ENCODE data around the gene CNTN4.
"Not testable (repeated sequence)": the region's sequence is repeated elsewhere in the genome, so short reads cannot be mapped to it uniquely, and the experiment has no call there.

Gene CNTN4

DNA sequence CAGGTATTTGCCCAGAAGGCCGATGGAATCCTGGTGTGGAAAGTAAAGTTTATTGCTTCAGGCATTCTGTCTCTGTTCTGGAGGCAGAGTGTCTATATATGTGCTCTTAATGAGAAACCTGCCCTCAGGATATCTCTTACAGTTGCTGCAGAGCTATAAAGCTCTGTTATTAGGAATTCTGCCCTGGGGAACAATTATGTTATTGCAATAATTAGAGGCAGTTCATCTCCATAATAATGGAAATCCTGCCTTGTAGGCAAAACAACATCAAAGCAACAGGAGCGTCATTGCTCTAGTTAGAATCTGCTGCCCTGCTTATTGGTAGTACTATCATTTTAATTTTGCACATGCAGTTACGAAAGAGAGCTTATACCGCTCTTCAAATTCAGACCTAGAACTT, 835.9 kb downstream of the CNTN4 start:
- DNase-seq, result no peak

DNA sequence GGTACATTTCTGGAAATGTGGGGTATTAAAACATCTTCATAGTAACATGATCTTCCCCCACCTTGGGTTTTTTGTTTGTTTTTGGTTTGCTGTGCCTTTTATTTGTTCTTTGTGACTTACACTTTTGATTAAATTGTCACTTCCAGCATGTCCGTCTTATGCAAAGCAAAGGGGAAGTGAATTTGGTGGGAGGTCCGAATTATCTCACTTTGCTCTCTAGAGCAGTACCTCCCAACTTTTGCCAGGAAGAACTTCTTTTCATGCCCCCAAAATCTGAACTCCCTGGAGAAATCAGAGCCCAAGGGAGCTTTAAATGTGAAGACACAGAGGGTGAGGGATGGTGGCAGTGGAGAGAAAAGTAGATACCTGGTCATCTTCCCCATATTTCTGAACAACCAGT, 838.4 kb downstream of the CNTN4 start:
- no peak for DNase-seq

DNA sequence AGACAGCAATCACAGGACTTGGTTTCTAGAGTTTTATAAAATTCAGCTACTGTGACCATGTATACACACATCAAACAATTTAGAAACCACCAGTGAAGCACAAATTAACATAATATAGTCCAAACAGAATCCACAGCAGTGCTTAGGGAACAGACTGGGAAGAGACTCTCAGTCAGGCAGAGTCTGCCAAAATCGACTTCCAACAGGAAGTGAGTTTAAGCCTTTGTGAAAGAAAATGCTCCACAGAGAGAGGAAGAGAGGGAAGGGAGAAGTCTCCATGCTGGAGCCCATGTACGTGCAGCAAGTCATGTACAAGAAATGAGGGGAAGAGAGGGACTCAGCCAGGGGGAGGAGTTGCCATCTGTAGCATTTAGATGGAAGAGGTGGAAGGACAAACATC, 838.9 kb downstream of the CNTN4 start:
- no peak for DNase-seq

DNA sequence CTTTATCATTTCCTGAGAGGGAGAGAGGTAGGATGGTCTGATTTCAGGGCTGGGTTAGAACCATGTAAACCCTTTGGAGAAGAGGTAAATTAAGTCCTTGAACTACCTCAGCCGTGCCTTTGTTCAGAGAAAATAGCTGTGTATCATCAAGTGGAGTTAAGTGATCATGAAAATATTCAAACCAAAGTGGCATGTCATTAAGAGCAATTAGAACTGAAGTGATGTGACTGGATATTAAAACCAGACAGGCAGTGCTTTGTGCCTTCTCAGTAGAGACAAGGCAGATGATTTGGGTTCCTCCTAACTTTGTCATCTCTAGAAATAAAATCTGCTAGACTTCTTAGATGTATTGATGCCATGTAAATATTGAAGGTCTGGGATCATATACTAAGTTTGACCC, 840.0 kb downstream of the CNTN4 start:
- DNase-seq, result no peak

DNA sequence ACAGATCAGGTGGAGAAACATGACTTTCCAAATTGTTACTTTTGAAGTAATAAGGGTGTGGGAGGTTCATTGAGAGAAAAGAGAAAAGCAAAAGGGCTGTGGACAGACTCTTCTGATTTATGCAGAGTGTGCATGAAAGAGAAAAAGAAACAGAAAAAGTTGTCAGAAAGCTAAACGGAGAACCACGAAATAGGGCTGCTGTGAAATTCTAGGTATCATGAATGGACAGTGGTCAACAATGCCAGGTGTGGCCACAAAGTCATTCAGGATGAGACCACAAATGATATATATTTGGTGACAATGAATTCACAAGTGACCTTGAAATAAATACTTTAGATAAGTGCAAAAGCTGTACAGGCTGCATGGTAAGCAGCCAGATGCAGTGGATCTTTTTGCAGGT, 841.4 kb downstream of the CNTN4 start:
- DNase-seq, result no peak

DNA sequence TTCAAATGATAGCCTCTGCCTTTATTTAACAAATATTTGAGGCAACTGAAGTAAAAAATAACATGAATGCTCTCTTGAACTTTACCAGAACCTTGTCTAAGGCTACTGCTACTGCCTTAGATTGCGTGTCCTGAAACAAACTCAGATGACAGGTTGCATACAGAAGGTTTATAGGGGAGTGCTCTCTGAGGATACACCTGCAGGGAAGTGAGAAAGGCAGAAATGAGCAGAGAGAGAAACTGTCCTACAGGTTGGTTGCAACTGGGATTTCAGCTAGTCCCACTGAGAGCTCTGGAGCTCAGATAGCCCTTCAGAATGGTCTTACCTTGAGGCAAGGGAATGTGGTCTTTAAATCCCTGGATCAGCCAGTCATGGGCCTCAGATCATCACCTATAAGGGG, 846.0 kb downstream of the CNTN4 start:
- no peak for DNase-seq

DNA sequence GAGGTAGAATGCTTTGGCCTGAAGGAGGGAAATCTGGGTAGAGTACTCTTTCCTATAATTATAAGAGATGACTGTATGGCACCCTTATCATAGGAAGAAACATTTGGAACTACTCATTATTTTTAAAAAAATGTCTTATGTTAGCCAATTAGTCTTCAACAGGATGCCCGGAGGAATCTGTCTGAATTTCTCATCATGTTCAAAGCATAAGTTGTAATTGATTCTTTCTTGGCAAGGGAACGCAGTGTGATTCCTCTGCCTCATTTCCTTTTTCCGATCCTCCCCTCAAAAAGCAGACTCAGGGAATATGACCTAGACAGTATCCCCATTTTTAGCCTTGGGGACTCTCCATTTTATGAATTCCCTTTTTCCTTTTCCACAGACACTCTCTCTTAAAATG, 846.5 kb downstream of the CNTN4 start:
- no peak for DNase-seq

DNA sequence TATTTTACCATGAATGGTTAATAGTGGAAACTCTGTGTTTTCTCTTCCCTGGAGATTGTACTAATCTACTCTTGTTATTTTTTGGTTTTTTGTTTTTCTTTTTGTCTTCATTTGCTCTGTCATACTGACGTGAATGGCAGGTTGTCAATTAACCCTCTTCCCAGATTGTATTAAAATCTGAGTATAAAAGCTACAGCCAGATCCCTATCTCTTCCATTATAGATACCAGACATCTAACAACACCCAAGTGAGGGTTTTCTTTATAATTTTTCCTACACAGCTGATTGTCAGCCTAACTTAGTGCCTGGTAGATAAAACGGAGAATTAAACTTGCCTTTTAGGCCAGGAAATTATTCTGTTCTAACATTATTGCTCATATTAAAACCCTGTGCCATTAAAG, 848.9 kb downstream of the CNTN4 start:
- DNase-seq, result no peak

DNA sequence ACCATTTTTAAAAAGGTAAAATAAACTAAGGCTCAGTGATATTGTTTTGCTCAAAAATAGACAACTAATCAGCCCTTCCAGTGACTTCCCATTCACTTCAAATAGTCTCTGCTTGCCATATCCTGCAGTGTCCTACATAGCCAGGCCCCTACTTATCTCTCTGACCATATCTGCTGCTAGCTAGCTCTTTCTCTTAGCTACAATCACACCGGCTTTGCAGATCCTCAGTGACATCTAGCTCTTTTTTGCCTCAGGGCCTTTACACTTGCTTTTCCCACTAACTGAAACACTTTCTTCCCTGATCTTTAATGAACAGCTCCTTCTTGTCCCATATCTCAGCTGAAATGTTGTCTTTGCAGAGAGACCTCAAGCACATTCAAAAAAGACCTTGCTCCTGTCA, 850.2 kb downstream of the CNTN4 start:
- no peak for DNase-seq

DNA sequence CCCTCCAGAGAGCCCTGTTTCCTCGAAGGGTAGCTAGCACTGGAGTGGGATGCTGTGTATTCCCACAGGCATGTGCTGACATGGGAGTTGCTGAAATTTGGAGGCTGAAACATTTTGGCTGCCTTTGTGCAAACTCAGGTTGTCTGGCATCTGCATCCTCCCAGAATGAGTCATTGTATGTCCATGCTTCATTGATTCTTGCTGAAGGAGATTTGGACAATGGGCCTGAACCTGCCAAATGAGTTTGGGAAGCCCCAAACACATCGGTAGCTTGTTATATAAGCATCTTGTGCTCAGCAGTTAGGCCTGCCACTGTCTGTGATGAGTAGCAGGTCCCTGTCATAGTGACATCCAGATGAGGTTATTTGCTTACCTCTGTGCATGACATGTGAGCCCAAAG, 851.5 kb downstream of the CNTN4 start:
- no peak for DNase-seq

DNA sequence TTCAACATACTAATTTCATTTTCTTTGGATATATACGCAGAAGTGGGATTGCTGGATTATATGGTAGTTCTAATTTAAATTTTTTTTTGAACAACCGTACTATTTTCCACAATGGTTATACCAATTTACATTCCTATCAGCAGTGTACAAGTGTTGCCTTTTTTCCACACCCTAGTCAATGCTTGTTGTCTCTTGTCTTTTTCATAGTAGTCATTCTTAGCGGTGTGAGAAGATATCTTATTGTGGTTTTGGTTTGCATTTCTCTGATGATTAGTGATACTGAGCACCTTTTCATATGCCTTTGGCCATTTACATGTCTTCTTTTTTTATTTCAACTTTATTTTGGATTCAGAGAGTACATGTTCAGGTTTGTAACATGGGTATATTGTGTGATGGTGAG, 858.4 kb downstream of the CNTN4 start:
- DNase-seq, result no peak

DNA sequence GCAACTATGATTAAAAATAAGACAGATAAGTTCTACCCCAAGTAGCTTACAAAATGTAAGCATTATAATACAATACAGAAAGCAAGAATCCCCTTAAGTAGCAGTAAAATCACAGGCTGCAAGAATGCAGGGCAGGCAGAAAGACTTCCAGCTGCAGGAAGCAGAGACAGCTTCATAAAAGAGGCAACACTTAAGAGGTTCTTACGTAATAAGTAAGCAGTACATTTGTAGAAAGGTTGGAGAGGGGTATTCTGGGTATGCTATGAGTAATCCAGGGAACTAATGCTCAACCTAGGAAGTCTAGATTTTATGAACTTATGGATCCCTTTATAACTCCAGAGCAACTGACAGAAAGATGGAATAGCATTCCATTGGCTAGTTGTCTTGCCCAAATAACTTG, 859.9 kb downstream of the CNTN4 start:
- DNase-seq, result no peak

DNA sequence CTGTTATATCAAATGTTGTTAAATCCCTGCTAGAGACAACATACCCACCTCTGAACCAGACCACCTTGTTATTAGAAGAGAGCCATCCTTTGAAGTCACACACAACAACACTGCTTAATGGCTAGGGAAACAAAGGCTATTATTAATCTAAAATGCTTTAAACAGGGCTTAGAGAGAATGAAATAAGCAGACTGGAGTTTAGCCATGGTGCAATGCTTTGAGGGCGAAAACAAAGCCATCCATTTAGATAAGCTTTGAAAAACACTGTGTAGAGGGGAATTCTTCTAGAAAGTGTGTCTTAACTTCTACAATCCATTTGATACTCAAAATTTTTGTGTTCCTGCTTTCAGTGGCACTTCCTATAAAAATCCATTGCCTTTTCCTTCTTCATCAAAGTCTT, 862.9 kb downstream of the CNTN4 start:
- no peak for DNase-seq

DNA sequence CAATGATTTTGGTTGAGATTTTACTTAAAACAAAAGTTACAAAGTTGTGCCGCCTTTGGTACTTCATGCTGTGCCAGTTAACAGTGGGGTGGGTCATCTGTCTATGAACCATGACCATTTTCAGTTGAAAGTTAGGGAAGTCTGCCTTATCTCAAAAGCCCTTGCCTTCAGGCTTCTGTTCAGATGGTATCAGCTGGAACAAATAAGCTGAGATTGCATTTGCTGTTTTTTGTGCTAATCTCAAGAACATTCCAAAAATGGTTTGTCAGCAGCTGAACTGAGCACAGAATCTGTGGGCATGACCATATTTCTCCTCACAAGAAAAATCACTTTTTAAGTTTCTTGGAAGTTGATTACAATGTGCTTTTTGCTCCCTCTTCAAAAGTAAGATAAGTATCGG, 869.2 kb downstream of the CNTN4 start:
- no peak for DNase-seq

DNA sequence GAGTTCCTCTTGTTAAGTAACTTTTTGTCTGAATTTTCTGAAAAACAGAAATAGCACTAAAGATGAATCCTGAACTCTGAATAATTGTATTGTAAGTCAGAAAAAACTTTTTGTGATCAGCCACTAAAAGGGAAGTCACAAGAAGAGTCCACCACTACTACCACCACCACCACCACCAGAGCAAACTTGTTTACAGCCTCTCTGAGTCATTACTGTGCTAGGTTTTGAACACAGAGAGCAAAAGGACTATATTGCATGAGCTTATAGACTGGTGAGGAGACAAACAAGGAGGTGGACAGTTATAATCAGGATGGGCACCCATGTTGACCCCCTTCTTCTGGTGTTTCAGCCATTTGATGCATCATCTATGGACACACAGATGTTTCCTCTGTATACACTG, 869.8 kb downstream of the CNTN4 start:
- no peak for DNase-seq

DNA sequence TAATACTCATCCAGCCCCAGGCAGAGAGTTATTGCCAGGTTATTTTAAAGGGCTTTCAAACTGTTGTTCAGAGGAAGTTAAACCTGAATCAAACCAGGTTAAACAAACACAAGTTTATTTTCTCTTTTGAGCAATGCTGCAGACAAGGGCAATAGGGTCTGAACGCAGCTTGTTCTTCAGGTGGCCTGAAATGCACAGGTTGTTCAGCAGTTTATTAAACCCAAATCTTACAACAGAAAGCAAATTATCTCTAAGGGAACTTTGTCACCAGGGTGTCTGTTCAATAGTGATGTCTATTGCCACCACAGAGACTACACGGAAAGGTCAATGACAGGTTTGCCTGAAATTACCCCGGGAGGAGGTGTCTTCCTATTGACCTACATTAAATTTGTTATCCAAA, 877.5 kb downstream of the CNTN4 start:
- DNase-seq, result no peak

DNA sequence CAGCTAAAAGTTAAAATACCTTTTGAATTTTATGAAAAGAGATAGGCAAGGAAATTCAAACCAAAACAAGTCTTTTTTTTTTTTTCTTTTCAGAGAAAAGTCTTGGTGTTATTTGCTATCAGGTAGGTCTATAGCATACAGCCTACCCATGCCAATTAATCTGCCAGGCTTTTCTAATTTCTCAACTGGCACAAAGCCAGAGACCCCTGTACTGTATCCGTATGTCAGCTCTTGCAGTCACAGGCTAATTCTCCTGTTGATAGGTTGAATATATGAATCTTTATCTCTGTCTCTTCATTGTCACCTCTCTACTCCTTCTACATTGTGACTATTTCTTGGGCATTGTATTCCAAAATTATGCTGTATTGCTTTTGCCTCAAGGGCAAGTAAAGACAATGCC, 878.1 kb downstream of the CNTN4 start:
- no peak for DNase-seq

DNA sequence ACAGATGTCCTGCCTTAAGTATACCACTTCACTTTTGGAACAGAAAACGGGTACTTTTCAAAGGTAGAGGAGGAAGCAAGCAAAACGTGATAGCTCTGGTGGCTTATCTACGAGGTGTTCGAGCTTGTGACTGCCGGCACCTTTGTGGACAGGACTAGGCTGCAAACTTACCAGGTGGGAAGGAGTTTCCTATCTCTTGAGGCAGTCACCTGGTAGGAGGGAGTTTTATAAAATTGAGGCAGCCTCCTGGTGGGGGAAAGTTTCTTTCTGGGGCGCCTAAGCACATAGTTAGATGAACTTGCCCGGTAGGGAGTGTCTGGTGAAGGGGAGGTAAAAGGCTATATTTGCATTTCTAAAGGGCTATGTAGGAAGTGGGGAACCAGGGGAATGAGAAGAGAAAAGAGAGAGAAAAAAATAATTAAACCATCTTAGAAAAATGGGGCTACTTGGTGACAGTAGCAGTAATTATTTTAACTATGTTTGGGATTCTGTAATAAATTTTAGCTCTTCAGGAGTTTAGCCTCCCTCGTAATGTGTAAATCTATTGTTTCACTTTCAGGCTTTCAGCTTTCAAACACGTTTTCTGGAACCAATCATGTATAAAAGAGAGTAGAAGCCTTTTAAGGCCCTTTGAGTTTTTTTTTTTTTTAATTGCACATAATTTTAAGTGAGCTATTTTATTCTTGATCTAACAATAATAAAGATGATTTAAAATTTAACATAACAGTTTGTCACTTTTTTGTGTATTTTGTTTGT, 880.5 kb downstream of the CNTN4 start:
- no peak for DNase-seq

DNA sequence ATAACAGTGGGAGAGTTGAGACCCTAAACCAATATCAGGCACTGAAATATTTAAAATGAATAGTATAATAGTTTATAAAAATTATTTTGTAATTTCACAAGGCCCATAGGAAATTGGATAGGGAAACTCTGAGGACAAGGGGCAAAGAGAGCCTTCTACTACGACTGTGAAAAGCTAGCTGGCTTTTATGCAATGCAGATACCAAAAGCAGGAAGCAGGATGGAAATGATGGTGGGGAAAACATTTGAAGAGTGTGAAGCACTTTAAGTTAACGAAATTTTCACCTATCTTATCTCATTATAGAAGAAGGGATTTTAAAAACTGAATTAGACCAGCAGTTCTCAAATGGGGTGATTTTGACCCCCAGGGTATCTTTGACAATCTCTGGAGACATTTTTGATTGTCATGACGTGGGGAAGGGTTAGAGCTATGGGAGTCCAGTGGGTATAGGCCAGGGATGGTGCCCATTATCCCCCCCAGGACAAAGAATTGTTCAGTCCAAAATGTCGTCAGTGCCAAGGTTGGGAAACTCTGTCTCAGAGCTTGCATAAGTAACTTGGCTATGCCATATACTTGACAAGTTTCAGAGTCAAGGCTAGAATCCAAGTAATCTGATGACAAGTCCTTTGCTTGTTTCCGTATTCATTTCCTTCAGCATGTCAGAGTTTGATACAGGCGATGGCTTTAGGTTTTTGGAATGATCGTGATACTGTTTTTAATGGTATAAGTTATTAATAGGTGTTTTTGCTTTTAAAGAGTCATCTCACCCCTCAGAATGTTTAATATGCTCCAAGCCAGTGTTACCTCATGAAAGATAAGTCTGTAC, 885.6 kb downstream of the CNTN4 start:
- DNase-seq, result no peak

DNA sequence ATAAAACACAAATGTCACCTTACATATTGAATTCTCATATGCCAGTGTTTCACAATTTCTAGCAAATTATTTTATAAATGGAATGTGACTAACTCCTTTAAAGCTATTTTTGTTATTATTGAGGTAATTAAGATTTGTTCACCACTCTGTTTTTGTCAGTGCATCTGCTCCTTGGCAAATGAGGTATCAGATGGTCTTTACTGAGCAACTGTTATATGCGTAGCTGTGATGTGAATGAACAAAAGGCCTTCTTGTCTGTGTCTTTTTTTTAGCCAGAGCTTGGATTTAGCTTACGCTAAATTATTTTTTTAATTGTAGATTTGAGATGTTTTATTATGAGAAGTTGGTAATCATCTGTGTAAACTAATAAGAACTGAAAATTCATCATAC, 886.2 kb downstream of the CNTN4 start:
- DNase-seq, result no peak

DNA sequence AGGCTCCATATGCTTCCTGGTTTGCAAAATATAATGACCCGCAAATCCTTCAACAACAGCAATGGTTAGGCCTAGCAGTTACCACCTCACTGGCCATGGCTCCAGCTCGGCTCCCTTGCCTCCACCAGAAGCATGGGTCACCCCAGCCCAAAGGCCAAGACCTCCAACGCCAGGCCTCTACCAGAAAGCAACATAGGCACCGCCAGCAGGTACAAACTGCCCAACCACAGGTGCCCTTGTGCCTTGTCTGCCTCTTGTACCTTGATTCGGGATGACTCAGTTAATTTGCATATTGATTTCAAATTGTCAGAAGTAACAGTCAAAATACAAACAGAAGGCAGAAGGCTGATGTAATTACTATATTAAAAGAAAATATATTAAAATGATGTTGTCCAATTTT, 886.8 kb downstream of the CNTN4 start:
- DNase-seq, result no peak

DNA sequence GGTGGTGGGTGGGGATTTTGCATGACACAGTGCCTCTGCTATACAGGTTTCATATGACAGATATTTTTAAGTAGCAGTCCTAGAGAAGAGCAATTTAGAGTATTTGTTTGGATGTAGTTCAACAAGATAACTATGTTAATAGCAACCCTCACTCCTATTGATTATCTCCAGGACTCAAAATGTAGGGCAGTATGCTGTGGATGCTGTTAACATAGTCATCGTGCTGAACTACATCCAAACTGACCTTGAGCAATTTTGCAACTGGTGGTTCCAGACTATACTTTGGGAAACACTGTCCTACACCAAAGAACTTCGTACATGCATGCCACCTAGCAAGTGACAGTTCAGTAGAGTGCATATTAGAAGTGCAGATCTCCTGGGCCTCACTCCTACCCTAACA, 893.9 kb downstream of the CNTN4 start:
- no peak for DNase-seq

DNA sequence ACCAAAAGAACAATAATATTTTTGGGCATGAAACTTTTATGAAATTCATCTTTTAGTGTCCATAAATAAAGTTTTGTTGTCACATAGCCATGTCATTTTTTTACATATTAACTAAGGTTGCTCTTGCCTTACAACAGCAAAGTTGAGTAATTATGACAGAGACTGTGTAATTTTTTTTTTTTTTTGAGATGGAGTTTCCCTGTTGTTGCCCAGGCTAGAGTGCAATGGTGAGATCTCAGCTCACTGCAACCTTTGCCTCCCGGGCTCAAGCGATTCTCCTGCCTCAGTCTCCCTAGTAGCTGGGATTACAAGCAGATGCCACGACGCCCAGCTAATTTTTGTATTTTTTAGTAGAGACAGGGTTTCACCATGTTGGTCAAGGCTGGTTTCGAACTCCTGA, 894.5 kb downstream of the CNTN4 start:
- not testable (repeated sequence) for DNase-seq

DNA sequence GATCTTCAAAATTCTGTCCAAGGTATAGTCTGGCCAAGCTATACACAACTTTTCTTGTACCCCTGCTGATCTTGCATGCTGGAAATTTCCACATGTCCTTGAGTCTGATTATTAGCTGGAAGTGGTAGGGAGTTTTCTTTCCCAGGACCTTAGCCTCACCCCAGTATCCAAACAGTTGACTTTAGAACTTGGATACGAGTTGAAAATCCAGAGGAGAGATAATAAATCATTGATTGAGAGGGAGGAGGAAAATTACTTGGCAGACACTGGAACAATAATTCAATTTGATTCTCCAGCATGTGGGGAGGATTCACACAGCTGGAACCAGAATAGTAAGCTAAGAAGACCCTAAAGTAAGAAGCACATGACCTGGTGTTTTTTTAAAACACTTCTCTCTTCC, 895.1 kb downstream of the CNTN4 start:
- DNase-seq, result no peak

DNA sequence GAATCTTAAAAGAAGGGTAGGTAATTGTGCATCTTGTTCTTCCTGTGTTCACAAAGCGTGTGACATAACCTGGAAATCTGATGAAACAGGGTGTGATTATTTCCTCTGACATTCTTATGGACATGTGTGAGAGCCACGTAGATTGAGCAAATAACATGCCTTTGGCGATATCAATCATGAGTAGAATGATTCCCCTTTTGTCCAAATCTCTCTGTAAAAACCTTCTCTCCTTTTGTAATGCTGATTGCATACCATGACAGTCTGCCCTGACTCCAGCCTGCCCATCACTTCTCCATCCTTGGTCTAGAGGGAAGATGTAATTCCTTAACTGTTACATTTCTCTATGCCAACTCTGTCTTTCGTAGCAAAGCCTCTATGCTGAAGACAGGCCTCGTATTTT, 896.5 kb downstream of the CNTN4 start:
- no peak for DNase-seq

Data from NCI-H446 (cell line).